Measurements from ENCODE around the gene BABAM1. TPM values are rescaled to one million over a fixed set of nuclear protein-coding genes. Genes with fewer than 3 reads are reported as not detected.

The BABAM1 gene
- polyA plus RNA-seq, 3 donors = 76.9 to 106 (median 90.3) TPM

- peaks cover 19% of the 10 kb centered on the region for H3K4me1 Mint-ChIP-seq
- H3K27me3 Mint-ChIP-seq (ENCODE audit: low read depth in 3 of 3) = peaks cover 27 to 58% (median 31%) of the 10 kb centered on the region in 3 donors
- Histone ChIP-seq H2AFZ (ENCODE audit: insufficient read depth, low read depth, low read length, poor library complexity, severe bottlenecking) (no peak overlapping the region), H3K9me3 (replicated peaks in 1 of 2; ENCODE audit: control insufficient read depth in 1 of 2, insufficient read depth in 1 of 2, low read length in 2 of 2) (peaks cover 0 to 12% of the 10 kb centered on the region in 2 donors), H3K9ac (ENCODE audit: insufficient read depth, low read length, poor library complexity, severe bottlenecking) (no peak overlapping the region), H3K4me3 (replicated peaks in 1 of 3; ENCODE audit: low read depth in 2 of 3, low read length in 3 of 3) (no peak overlapping the region), H3K27ac (ENCODE audit: low read depth in 1 of 2, low read length in 2 of 2) (no peak overlapping the region), H3K4me2 (replicated peaks; ENCODE audit: extremely low read depth, low read length, poor library complexity, severe bottlenecking) (no peak overlapping the region), H4K20me1 (ENCODE audit: insufficient read depth, low read length) (peaks cover 43% of the 10 kb centered on the region), H3K36me3 (replicated peaks in 1 of 2; ENCODE audit: control insufficient read depth in 1 of 2, insufficient read depth in 2 of 2, low read length in 2 of 2) (peaks cover 15 to 22% of the 10 kb centered on the region in 2 donors), H3K27me3 (ENCODE audit: control insufficient read depth in 2 of 2, insufficient read depth in 2 of 2, low read length in 2 of 2) (peaks cover 11 to 31% of the 10 kb centered on the region in 2 donors), H3K4me1 (ENCODE audit: control insufficient read depth in 1 of 2, insufficient read depth in 2 of 2, low read length in 2 of 2) (peaks cover 21 to 28% of the 10 kb centered on the region in 2 donors), H3K79me2 (ENCODE audit: insufficient read depth, low read length) (no peaks in the 10 kb centered on the region)
- no peak overlapping the region for H3K4me3 Mint-ChIP-seq
- intact Hi-C loops (cut with micrococcal nuclease) = no loop called here
- TF ChIP-seq, protein P1, sequence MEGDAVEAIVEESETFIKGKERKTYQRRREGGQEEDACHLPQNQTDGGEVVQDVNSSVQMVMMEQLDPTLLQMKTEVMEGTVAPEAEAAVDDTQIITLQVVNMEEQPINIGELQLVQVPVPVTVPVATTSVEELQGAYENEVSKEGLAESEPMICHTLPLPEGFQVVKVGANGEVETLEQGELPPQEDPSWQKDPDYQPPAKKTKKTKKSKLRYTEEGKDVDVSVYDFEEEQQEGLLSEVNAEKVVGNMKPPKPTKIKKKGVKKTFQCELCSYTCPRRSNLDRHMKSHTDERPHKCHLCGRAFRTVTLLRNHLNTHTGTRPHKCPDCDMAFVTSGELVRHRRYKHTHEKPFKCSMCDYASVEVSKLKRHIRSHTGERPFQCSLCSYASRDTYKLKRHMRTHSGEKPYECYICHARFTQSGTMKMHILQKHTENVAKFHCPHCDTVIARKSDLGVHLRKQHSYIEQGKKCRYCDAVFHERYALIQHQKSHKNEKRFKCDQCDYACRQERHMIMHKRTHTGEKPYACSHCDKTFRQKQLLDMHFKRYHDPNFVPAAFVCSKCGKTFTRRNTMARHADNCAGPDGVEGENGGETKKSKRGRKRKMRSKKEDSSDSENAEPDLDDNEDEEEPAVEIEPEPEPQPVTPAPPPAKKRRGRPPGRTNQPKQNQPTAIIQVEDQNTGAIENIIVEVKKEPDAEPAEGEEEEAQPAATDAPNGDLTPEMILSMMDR (IDR thresholded peaks at IDR 0.05) = no peak
- H3K36me3 Mint-ChIP-seq = peaks cover 27 to 53% of the 10 kb centered on the region in 2 donors
- 98% methylated on average over 7 of the region's 11 CpGs for WGBS (ENCODE audit: insufficient coverage)
- DNase-seq = no peak
- H3K9me3 Mint-ChIP-seq = peaks cover 0 to 9% (median 7%) of the 10 kb centered on the region in 7 donors
- H3K27ac Mint-ChIP-seq = peak overlapping the region in 1 of 7 donors; percentile 6
Measured at GRCh38 chr19:17326595-17326966, 59.3 kb downstream of the BABAM1 start.

- Mint-ChIP-seq H3K36me3 (peaks cover 27 to 51% of the 10 kb centered on the region in 2 donors), H3K4me3 (no peak overlapping the region), H3K27me3 (ENCODE audit: low read depth in 3 of 3) (peaks cover 27 to 58% (median 30%) of the 10 kb centered on the region in 3 donors), H3K9me3 (peaks cover 0 to 9% (median 7%) of the 10 kb centered on the region in 7 donors), H3K27ac (no peak overlapping the region), H3K4me1 (peaks cover 19% of the 10 kb centered on the region)
- Histone ChIP-seq H4K20me1 (ENCODE audit: insufficient read depth, low read length) (peaks cover 40% of the 10 kb centered on the region), H3K27ac (ENCODE audit: low read depth in 1 of 2, low read length in 2 of 2) (no peak overlapping the region), H3K36me3 (replicated peaks in 1 of 2; ENCODE audit: control insufficient read depth in 1 of 2, insufficient read depth in 2 of 2, low read length in 2 of 2) (peaks cover 9 to 16% of the 10 kb centered on the region in 2 donors), H3K79me2 (ENCODE audit: insufficient read depth, low read length) (no peaks in the 10 kb centered on the region), H3K27me3 (ENCODE audit: control insufficient read depth in 2 of 2, insufficient read depth in 2 of 2, low read length in 2 of 2) (peaks cover 11 to 31% of the 10 kb centered on the region in 2 donors), H3K4me2 (replicated peaks; ENCODE audit: extremely low read depth, low read length, poor library complexity, severe bottlenecking) (no peak overlapping the region), H2AFZ (ENCODE audit: insufficient read depth, low read depth, low read length, poor library complexity, severe bottlenecking) (no peak overlapping the region), H3K4me1 (ENCODE audit: control insufficient read depth in 1 of 2, insufficient read depth in 2 of 2, low read length in 2 of 2) (peaks cover 21 to 28% of the 10 kb centered on the region in 2 donors), H3K4me3 (replicated peaks in 1 of 3; ENCODE audit: low read depth in 2 of 3, low read length in 3 of 3) (no peak overlapping the region), H3K9ac (ENCODE audit: insufficient read depth, low read length, poor library complexity, severe bottlenecking) (no peak overlapping the region), H3K9me3 (replicated peaks in 1 of 2; ENCODE audit: control insufficient read depth in 1 of 2, insufficient read depth in 1 of 2, low read length in 2 of 2) (peaks cover 0 to 12% of the 10 kb centered on the region in 2 donors)
- no peak for DNase-seq
- intact Hi-C loops (cut with micrococcal nuclease) = no loop called here
- TF ChIP-seq, protein P1 (IDR thresholded peaks at IDR 0.05) = no peak
- 94% methylated on average over 22 of the region's 27 CpGs for WGBS (ENCODE audit: insufficient coverage)
Measured at GRCh38 chr19:17327068-17327653, 59.9 kb downstream of the BABAM1 start.
